ENCODE data around the gene SPTBN5. TPM values are rescaled to one million over a fixed set of nuclear protein-coding genes. Genes with fewer than 3 reads are reported as not detected.

Gene SPTBN5
- total RNA-seq, 1 donor from 2014 or later, result 3.2 TPM

DNA sequence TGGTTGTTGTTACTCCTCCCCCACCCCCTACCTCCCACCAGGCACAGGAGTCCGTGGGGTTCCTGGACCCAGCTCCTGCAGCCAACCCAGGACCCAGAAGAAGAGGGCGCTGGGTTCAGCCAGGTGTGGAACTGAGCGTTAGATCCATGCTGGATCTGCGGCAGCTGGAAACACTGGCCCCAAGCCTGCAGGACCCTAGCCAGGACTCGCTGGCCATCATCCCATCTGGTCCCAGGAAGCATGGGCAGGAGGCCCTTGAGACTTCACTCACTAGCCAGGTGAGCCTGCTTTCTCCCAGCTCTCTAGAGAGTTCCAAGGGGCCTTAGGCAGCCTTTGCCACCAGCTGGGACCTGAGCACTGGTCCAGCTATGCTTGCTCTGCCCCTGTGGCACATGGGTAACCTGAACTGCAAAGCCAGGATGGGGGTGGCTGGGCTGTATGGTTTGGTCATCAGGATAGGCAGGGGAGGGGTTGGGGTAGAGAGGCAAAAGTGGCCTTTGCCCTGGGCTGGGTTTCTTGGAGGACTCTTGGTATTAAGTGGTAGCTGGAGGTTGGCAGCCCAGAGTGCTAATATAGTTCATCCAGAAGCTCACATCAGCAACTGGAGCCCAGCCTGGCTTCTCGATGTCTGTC is 72.9 kb downstream of the SPTBN5 start:
- no peak for DNase-seq (ENCODE audit: extremely low spot score, unreplicated experiment)
- peaks cover 48% of the 10 kb centered on the region for H3K36me3 Mint-ChIP-seq (ENCODE audit: unreplicated experiment)
- TF ChIP-seq, protein P1, sequence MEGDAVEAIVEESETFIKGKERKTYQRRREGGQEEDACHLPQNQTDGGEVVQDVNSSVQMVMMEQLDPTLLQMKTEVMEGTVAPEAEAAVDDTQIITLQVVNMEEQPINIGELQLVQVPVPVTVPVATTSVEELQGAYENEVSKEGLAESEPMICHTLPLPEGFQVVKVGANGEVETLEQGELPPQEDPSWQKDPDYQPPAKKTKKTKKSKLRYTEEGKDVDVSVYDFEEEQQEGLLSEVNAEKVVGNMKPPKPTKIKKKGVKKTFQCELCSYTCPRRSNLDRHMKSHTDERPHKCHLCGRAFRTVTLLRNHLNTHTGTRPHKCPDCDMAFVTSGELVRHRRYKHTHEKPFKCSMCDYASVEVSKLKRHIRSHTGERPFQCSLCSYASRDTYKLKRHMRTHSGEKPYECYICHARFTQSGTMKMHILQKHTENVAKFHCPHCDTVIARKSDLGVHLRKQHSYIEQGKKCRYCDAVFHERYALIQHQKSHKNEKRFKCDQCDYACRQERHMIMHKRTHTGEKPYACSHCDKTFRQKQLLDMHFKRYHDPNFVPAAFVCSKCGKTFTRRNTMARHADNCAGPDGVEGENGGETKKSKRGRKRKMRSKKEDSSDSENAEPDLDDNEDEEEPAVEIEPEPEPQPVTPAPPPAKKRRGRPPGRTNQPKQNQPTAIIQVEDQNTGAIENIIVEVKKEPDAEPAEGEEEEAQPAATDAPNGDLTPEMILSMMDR (IDR thresholded peaks at IDR 0.05), result no peak
- no peaks in the 10 kb centered on the region for H3K27me3 Mint-ChIP-seq (ENCODE audit: unreplicated experiment)
- H3K9me3 Mint-ChIP-seq (ENCODE audit: unreplicated experiment), result no peaks in the 10 kb centered on the region
- no peaks in the 10 kb centered on the region for H3K4me1 Mint-ChIP-seq (ENCODE audit: unreplicated experiment)
- no peak overlapping the region for H3K4me3 Mint-ChIP-seq (ENCODE audit: unreplicated experiment)
- no peak overlapping the region for H3K27ac Mint-ChIP-seq (ENCODE audit: unreplicated experiment)

DNA sequence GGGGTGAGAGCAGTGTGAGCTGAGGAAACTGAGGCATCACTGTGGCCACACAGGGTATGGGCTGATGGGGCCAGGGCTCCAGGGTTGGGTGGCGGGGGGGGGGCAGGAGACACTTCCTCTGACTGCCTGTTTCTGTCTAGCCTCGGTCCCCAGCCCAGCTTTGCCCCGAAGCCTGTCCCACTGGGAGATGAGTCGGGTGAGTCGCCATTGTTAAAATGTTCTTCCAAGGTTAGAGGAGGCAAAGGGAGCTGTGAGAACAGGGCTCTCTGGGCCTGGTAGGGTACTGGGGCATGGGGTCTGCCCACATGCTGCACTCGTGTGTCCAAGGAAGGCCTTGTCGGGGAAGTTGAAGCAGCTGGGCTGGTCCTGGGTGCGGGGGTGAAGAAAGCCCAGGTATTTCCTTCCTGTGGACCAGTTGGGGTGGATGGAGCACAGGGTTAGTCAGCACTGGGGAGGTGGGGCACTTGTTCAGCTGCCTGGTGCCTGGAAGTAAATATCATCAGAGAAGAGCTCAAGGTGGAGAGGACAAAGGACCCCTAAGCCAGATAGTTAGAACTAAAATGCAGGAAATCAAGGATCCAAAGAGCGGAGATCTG is 74.3 kb downstream of the SPTBN5 start:
- no peak for DNase-seq (ENCODE audit: extremely low spot score, unreplicated experiment)
- Mint-ChIP-seq H3K9me3 (ENCODE audit: unreplicated experiment) (no peaks in the 10 kb centered on the region), H3K27ac (ENCODE audit: unreplicated experiment) (no peak overlapping the region), H3K4me3 (ENCODE audit: unreplicated experiment) (no peak overlapping the region), H3K27me3 (ENCODE audit: unreplicated experiment) (no peaks in the 10 kb centered on the region), H3K4me1 (ENCODE audit: unreplicated experiment) (no peaks in the 10 kb centered on the region), H3K36me3 (ENCODE audit: unreplicated experiment) (peaks cover 53% of the 10 kb centered on the region)
- TF ChIP-seq, protein P1 (IDR thresholded peaks at IDR 0.05), result no peak

DNA sequence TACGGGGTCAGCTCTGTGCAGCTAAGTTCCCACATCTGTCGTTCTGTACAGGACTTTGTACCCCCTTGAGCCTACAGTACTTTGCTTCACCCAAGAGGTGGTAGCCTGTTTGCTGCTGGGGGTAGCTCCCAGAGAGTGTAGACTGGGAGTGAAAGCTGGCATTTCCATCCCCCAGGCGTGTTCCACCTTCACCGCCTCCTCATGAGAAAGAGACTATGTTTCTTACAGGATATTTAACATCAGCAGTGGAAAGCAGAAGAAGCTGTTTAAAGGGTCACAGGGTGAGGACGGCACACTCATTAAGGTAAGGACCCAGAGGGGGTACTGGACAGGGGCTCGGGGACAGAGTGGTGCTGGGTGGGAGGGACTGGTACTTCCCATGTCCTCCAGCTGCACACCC is 76.1 kb downstream of the SPTBN5 start:
- Mint-ChIP-seq H3K4me3 (ENCODE audit: unreplicated experiment) (no peak overlapping the region), H3K9me3 (ENCODE audit: unreplicated experiment) (no peaks in the 10 kb centered on the region), H3K27me3 (ENCODE audit: unreplicated experiment) (no peaks in the 10 kb centered on the region), H3K36me3 (ENCODE audit: unreplicated experiment) (peaks cover 50% of the 10 kb centered on the region), H3K27ac (ENCODE audit: unreplicated experiment) (no peak overlapping the region), H3K4me1 (ENCODE audit: unreplicated experiment) (no peaks in the 10 kb centered on the region)
- DNase-seq (ENCODE audit: extremely low spot score, unreplicated experiment), result no peak
- TF ChIP-seq, protein P1 (IDR thresholded peaks at IDR 0.05), result no peak

DNA sequence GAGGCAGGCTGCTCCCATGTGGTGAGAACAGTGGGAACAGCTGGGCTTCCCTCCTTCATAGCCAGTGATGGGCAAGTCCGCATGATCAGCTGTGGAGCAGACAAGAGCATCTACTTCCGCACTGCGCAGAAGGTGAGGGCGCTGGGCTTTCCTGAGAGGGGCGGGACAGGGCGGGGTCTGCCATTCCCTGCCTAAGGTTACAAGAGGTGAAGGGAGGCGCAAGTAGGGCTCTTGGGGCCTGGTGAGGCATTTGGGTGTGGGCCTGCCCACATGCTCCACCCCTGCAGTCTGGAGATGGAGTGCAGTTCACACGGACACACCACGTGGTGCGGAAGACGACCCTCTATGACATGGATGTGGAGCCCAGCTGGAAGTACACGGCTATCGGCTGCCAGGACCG is 76.5 kb downstream of the SPTBN5 start:
- Mint-ChIP-seq H3K36me3 (ENCODE audit: unreplicated experiment) (peaks cover 48% of the 10 kb centered on the region), H3K4me3 (ENCODE audit: unreplicated experiment) (no peak overlapping the region), H3K4me1 (ENCODE audit: unreplicated experiment) (no peaks in the 10 kb centered on the region), H3K27ac (ENCODE audit: unreplicated experiment) (no peak overlapping the region), H3K9me3 (ENCODE audit: unreplicated experiment) (no peaks in the 10 kb centered on the region), H3K27me3 (ENCODE audit: unreplicated experiment) (no peaks in the 10 kb centered on the region)
- no peak for DNase-seq (ENCODE audit: extremely low spot score, unreplicated experiment)
- TF ChIP-seq, protein P1 (IDR thresholded peaks at IDR 0.05), result no peak

DNA sequence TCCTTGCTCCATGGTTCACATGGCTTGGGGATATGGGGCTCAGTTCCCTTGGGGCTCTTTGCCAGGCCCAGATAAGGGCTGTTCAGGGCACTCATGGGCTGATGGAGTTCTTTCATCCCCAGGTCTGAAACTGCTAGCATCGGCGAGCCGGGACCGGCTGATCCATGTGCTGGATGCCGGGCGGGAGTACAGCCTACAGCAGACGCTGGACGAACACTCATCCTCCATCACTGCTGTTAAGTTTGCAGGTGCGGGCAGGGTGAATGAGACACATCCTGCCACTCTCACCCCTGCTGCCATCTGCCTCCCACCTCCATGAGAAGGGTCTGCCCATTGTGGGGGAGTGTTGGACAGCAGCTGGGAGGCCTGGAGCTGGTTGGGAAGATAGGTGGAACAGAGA is 77.1 kb downstream of the SPTBN5 start:
- no peaks in the 10 kb centered on the region for H3K9me3 Mint-ChIP-seq (ENCODE audit: unreplicated experiment)
- no peaks in the 10 kb centered on the region for H3K27me3 Mint-ChIP-seq (ENCODE audit: unreplicated experiment)
- H3K27ac Mint-ChIP-seq (ENCODE audit: unreplicated experiment), result no peak overlapping the region
- peaks cover 48% of the 10 kb centered on the region for H3K36me3 Mint-ChIP-seq (ENCODE audit: unreplicated experiment)
- H3K4me1 Mint-ChIP-seq (ENCODE audit: unreplicated experiment), result no peaks in the 10 kb centered on the region
- TF ChIP-seq, protein P1 (IDR thresholded peaks at IDR 0.05), result no peak
- no peak for DNase-seq (ENCODE audit: extremely low spot score, unreplicated experiment)
- no peak overlapping the region for H3K4me3 Mint-ChIP-seq (ENCODE audit: unreplicated experiment)
